OCI-LY3 (cell line): ENCODE measurements around the gene ATP8B3.

Experiments used
- H2AFZ ChIP-seq: fragments of 200-600, 300-600 bp; shearing (Covaris generic); 2 replicates; pipeline ENCODE4 v1.6.0; 2014; ENCODE audit warnings: antibody characterized with exemption, low read depth, low read length
- H3K27ac ChIP-seq: fragments of 200-600, 300-600 bp; sonication (generic); 2 replicates; pipeline ENCODE4 v1.5.1; 2014; ENCODE audit warnings: mild to moderate bottlenecking, low read length, moderate library complexity, mixed read lengths
- H3K27me3 ChIP-seq: fragments of 200-600, 300-600 bp; sonication (generic); 2 replicates; pipeline ENCODE4 v1.6.1; 2014; ENCODE audit warnings: low read depth, low read length, mixed read lengths
- H3K36me3 ChIP-seq: fragments of 200-600, 300-600 bp; sonication (generic); replicated peaks from 2 replicates; pipeline ENCODE3; 2014; ENCODE audit warnings: low read depth, low read length, mixed read lengths
- H3K4me1 ChIP-seq: fragments of 300-600, 200-600 bp; sonication (generic); 2 replicates; pipeline ENCODE4 v1.6.1; 2014; ENCODE audit warnings: low read length, mixed read lengths
- H3K4me2 ChIP-seq: fragments of 200-600, 300-600 bp; sonication (generic); 2 replicates; pipeline ENCODE4 v1.6.1; 2014; ENCODE audit warnings: low read length, mixed read lengths
- H3K4me3 ChIP-seq: fragments of 300-600, 200-600 bp; sonication (generic); 2 replicates; pipeline ENCODE4 v1.5.1; 2014; ENCODE audit warnings: antibody characterized with exemption, mild to moderate bottlenecking, low read length, moderate library complexity
- H3K79me2 ChIP-seq: fragments of 300-600, 200-600 bp; shearing (Covaris generic); 2 replicates; pipeline ENCODE4 v1.6.1; 2014; ENCODE audit warnings: mild to moderate bottlenecking, low read length, mixed read lengths
- H3K9ac ChIP-seq: fragments of 300-600, 200-600 bp; shearing (Covaris generic); 2 replicates; pipeline ENCODE4 v1.6.0; 2014; ENCODE audit warnings: mild to moderate bottlenecking, low read length, moderate library complexity
- H3K9me3 ChIP-seq: fragments of 200-600, 300-600 bp; shearing (Covaris generic); 2 replicates; pipeline ENCODE4 v1.6.1; 2014; ENCODE audit warnings: low read length, mixed read lengths; ENCODE audit not compliant: insufficient read depth
- H4K20me1 ChIP-seq: fragments of 200-600, 300-600 bp; sonication (generic); 2 replicates; pipeline ENCODE4 v1.6.1; 2016; ENCODE audit warnings: low read length, mixed read lengths; ENCODE audit not compliant: insufficient read depth
- EZH2phosphoT487 ChIP-seq: fragments of 200-600 bp; shearing (Covaris generic); IDR thresholded peaks from 2 replicates; pipeline ENCODE4 v1.6.1; 2018; ENCODE audit warnings: antibody characterized with exemption, mixed run types, low read depth
- TF ChIP-seq, protein P1 (sequence below): fragments of 200-600, 300-600 bp; sonication (generic); IDR thresholded peaks from 2 replicates; pipeline ENCODE4 v1.5.1; 2014; ENCODE audit warnings: antibody characterized with exemption, low read length, low read depth

Gene ATP8B3

DNA sequence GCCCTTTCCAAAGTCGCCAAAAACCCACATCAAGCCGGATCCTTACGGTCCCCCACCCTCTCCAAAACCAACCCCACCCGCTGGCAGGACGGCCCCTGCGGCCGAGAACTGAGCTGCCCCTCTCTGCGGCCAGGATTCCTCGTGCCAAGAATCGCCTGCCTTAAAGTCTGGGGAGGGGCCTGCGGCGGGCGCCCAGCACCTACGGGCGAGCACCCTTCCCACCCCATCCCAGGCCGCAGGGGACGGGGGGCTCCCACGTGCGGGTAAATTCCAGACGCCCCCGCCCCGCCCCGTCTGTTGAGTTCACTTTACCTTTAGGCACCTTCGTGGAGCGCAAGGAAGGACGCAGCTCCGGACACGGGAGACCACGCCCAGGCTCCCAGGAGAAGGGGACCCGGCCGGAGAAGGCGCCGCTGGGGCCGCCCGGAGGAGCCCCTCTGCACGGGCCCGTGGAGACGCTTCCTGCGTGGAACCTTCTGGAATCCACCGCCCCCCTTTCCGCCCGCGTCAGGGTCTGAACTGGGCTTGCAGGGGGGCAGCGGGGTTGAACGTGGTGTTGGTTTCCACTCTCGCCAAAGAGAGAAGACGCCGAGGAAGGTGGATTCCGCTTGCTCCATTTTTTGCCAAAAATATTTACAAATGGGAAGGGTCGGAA is 36.0 kb downstream of the ATP8B3 start:
- Histone ChIP-seq H4K20me1 (no peaks in the 10 kb centered on the region), H3K4me1 (no peaks in the 10 kb centered on the region), H3K79me2 (no peaks in the 10 kb centered on the region), H3K9ac (no peak overlapping the region), H3K36me3 (no peaks in the 10 kb centered on the region), H3K27ac (no peak overlapping the region), H2AFZ (no peak overlapping the region), H3K4me2 (no peak overlapping the region), H3K4me3 (no peak overlapping the region), H3K27me3 (peaks cover 8% of the 10 kb centered on the region; the same call in 1 of the 2 replicates), H3K9me3 (peaks cover 5% of the 10 kb centered on the region)
- no peak for TF ChIP-seq EZH2phosphoT487
- TF ChIP-seq, protein P1, sequence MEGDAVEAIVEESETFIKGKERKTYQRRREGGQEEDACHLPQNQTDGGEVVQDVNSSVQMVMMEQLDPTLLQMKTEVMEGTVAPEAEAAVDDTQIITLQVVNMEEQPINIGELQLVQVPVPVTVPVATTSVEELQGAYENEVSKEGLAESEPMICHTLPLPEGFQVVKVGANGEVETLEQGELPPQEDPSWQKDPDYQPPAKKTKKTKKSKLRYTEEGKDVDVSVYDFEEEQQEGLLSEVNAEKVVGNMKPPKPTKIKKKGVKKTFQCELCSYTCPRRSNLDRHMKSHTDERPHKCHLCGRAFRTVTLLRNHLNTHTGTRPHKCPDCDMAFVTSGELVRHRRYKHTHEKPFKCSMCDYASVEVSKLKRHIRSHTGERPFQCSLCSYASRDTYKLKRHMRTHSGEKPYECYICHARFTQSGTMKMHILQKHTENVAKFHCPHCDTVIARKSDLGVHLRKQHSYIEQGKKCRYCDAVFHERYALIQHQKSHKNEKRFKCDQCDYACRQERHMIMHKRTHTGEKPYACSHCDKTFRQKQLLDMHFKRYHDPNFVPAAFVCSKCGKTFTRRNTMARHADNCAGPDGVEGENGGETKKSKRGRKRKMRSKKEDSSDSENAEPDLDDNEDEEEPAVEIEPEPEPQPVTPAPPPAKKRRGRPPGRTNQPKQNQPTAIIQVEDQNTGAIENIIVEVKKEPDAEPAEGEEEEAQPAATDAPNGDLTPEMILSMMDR, result no peak

DNA sequence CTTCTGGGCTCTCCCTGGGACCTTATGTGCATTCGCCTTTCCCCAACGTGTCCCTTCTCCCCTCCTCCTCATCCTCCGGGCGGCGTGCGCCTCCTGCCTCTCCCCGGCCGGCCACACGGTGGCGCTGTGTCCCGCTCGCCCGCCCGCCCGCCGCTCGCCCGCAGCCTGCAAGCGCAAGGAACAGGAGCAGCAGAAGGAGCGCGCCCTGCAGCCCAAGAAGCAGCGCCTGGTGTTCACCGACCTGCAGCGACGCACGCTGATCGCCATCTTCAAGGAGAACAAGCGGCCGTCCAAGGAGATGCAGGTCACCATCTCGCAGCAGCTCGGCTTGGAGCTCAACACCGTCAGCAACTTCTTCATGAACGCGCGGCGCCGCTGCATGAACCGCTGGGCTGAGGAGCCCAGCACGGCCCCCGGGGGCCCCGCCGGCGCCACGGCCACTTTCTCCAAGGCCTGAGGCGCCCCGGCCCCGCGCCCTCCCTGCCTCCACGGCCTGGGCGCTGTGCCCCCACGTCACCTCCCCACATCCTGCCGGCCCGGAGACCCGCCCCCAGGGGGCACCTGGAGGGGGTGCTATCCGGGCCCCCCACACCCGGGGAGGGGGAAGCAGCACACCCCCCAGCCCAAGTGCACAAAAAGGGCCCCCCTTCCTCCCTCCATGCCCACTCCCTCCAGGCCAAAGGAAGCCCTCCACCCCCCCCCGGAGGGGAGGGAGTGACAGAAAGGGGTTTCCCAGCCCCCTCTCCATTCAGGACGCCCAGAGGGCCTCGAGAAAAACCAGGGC is 36.9 kb downstream of the ATP8B3 start:
- Histone ChIP-seq H3K4me3 (no peak overlapping the region), H4K20me1 (no peaks in the 10 kb centered on the region), H3K27ac (no peak overlapping the region), H3K36me3 (no peaks in the 10 kb centered on the region), H3K27me3 (peaks cover 17% of the 10 kb centered on the region; the same call in 1 of the 2 replicates), H3K4me2 (no peak overlapping the region), H3K4me1 (no peaks in the 10 kb centered on the region), H3K9ac (no peak overlapping the region), H3K9me3 (peaks cover 14% of the 10 kb centered on the region), H3K79me2 (no peaks in the 10 kb centered on the region), H2AFZ (no peak overlapping the region)
- no peak for TF ChIP-seq EZH2phosphoT487
- TF ChIP-seq, protein P1, result peak; percentile 65

DNA sequence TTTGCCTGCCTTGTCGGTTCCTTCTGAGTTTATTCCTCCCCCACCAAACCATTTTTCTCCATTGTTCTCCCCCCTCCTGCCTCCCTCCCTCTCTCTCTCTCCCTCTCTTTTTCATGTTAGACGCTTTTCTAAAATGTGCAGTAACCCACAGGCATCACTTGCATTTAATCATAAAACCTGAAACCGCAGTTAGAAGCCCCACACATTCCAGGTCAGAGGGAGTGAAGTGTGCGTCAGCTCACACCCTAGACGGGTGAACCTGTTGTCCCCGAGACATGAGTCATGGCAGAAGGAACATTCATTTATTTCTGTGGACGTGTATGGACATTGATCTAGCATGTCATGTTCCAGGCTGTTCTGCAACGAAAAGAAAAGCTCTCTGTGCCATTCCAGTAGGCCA is 38.9 kb downstream of the ATP8B3 start:
- Histone ChIP-seq H3K4me2 (no peak overlapping the region), H3K27ac (no peak overlapping the region), H3K4me3 (no peak overlapping the region)

More for the DNA sequence above, 38.9 kb downstream of the ATP8B3 start:
- no peaks in the 10 kb centered on the region for H4K20me1 ChIP-seq
- peaks cover 17% of the 10 kb centered on the region; the same call in 1 of the 2 replicates for H3K27me3 ChIP-seq
- no peak for TF ChIP-seq EZH2phosphoT487
- TF ChIP-seq, protein P1, result no peak
- H3K79me2 ChIP-seq, result no peaks in the 10 kb centered on the region
- H3K36me3 ChIP-seq, result no peaks in the 10 kb centered on the region
- H3K9ac ChIP-seq, result no peak overlapping the region
- no peaks in the 10 kb centered on the region for H3K4me1 ChIP-seq
- H3K9me3 ChIP-seq, result peaks cover 14% of the 10 kb centered on the region
- H2AFZ ChIP-seq, result no peak overlapping the region
